ENCODE data around the gene EFHD2. TPM values are rescaled to one million over a fixed set of nuclear protein-coding genes. Genes with fewer than 3 reads are reported as not detected.

The EFHD2 gene
- total and polyA plus RNA-seq, 2 of the 8 experiments (the other 6 are each of a cell fraction or from before 2014, with no cell fraction given): 24.4 to 25.1 TPM

GRCh38 chr1:15371610-15372545 lies 37.8 kb upstream of the EFHD2 start (continued):
- TF ChIP-seq, protein P1, sequence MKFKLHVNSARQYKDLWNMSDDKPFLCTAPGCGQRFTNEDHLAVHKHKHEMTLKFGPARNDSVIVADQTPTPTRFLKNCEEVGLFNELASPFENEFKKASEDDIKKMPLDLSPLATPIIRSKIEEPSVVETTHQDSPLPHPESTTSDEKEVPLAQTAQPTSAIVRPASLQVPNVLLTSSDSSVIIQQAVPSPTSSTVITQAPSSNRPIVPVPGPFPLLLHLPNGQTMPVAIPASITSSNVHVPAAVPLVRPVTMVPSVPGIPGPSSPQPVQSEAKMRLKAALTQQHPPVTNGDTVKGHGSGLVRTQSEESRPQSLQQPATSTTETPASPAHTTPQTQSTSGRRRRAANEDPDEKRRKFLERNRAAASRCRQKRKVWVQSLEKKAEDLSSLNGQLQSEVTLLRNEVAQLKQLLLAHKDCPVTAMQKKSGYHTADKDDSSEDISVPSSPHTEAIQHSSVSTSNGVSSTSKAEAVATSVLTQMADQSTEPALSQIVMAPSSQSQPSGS (IDR thresholded peaks at IDR 0.05; ENCODE audit: low read length): no peak
- TF ChIP-seq KDM4A (IDR thresholded peaks at IDR 0.05; ENCODE audit: low read depth, low read length, severe bottlenecking) (no peak), POLR2AphosphoS5 (IDR thresholded peaks at IDR 0.05; ENCODE audit: low read depth, low read length) (no peak), JUN (IDR thresholded peaks at IDR 0.05; ENCODE audit: low read depth, low read length) (no peak), PHF8 (conservative IDR thresholded peaks at IDR 0.05; ENCODE audit: low read depth, low read length) (no peak), CHD1 (IDR thresholded peaks at IDR 0.05; ENCODE audit: low read depth, low read length) (no peak), RBBP5 (IDR thresholded peaks at IDR 0.05; ENCODE audit: borderline replicate concordance, low read depth, low read length) (no peak), CHD2 (IDR thresholded peaks at IDR 0.05; ENCODE audit: low read length) (no peak), FOSL1 (IDR thresholded peaks at IDR 0.05; ENCODE audit: insufficient read depth, low read depth, low read length) (no peak), JUND (IDR thresholded peaks at IDR 0.05; ENCODE audit: low read length) (no peak), YY1 (IDR thresholded peaks at IDR 0.05; ENCODE audit: low read depth, low read length) (no peak), GABPA (IDR thresholded peaks at IDR 0.05; ENCODE audit: borderline replicate concordance, insufficient read depth, low read length) (no peak)
- TF ChIP-seq, protein P2, sequence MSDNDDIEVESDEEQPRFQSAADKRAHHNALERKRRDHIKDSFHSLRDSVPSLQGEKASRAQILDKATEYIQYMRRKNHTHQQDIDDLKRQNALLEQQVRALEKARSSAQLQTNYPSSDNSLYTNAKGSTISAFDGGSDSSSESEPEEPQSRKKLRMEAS (IDR thresholded peaks at IDR 0.05): no peak

Measured in H1 (cell line).